Parathyroid adenoma (tissue), 2 donors: Measurements from ENCODE around the gene PHF19.

Experiments used
- H2AFZ ChIP-seq: fragments of 300-600 bp; sonication (generic); one replicate; pipeline ENCODE4 v1.7.0; 2017; ENCODE audit warnings: antibody characterized with exemption, mild to moderate bottlenecking
- H3K27ac ChIP-seq: fragments of 300-600 bp; sonication (generic); one replicate; pipeline ENCODE4 v1.7.0; 2017
- H3K27me3 ChIP-seq: fragments of 300-600 bp; sonication (generic); one replicate; pipeline ENCODE4 v1.7.0; 2017; ENCODE audit warnings: low read length; ENCODE audit not compliant: control insufficient read depth, insufficient read depth
- H3K36me3 ChIP-seq: fragments of 300-600 bp; sonication (generic); one replicate; pipeline ENCODE4 v1.7.0; 2017; ENCODE audit warnings: low read length; ENCODE audit not compliant: control insufficient read depth, insufficient read depth
- H3K4me1 ChIP-seq: fragments of 300-600 bp; sonication (generic); one replicate; pipeline ENCODE4 v1.7.0; 2017; ENCODE audit warnings: control low read depth
- H3K4me2 ChIP-seq: fragments of 300-600 bp; sonication (generic); one replicate; pipeline ENCODE4 v1.7.0; 2017; ENCODE audit warnings: low read length
- H3K4me3 ChIP-seq: fragments of 300-600 bp; sonication (generic); one replicate; pipeline ENCODE4 v1.7.0; 2017; ENCODE audit warnings: low read depth, low read length
- H3K79me2 ChIP-seq: fragments of 300-600 bp; sonication (generic); one replicate; pipeline ENCODE4 v1.7.0; 2017; ENCODE audit warnings: control low read depth
- H3K9ac ChIP-seq: fragments of 300-600 bp; sonication (generic); one replicate; pipeline ENCODE4 v1.7.0; 2017; ENCODE audit warnings: mild to moderate bottlenecking
- H3K9me3 ChIP-seq: fragments of 300-600 bp; sonication (generic); one replicate; pipeline ENCODE4 v1.7.0; 2017; ENCODE audit warnings: low read length; ENCODE audit not compliant: control insufficient read depth
- CTCF ChIP-seq: fragments of 300-600 bp; sonication (generic); IDR thresholded peaks from one replicate; pipeline ENCODE4 v1.7.0; 2017; ENCODE audit warnings: antibody characterized with exemption, mild to moderate bottlenecking
- donor health status: primary hyperparathyroidism.

PHF19 gene

GRCh38 chr9:120833325-120833724 lies 43.7 kb downstream of the PHF19 start:
- no peaks in the 10 kb centered on the region for H3K27me3 ChIP-seq
- H3K9me3 ChIP-seq = no peaks in the 10 kb centered on the region
- no peak overlapping the region for H3K4me3 ChIP-seq
- no peak overlapping the region for H3K27ac ChIP-seq
- H3K9ac ChIP-seq = no peak overlapping the region
- H2AFZ ChIP-seq = no peak overlapping the region
- no peaks in the 10 kb centered on the region for H3K79me2 ChIP-seq
- H3K4me1 ChIP-seq = no peaks in the 10 kb centered on the region
- H3K4me2 ChIP-seq = no peak overlapping the region
- TF ChIP-seq CTCF = no peak
- no peaks in the 10 kb centered on the region for H3K36me3 ChIP-seq

- no peaks in the 10 kb centered on the region for H3K4me1 ChIP-seq
- no peak overlapping the region for H3K9ac ChIP-seq
- H3K4me2 ChIP-seq = no peak overlapping the region
- no peak for TF ChIP-seq CTCF
- no peaks in the 10 kb centered on the region for H3K79me2 ChIP-seq
- no peak overlapping the region for H3K4me3 ChIP-seq
- H2AFZ ChIP-seq = no peak overlapping the region
- H3K9me3 ChIP-seq = no peaks in the 10 kb centered on the region
- H3K27me3 ChIP-seq = no peaks in the 10 kb centered on the region
- H3K36me3 ChIP-seq = no peaks in the 10 kb centered on the region
- H3K27ac ChIP-seq = no peak overlapping the region
Measured at GRCh38 chr9:120832807-120833206, 44.2 kb downstream of the PHF19 start.

GRCh38 chr9:120830865-120831264 lies 46.1 kb downstream of the PHF19 start:
- Histone ChIP-seq H3K9me3 (no peaks in the 10 kb centered on the region), H3K36me3 (no peaks in the 10 kb centered on the region), H3K79me2 (no peaks in the 10 kb centered on the region), H3K4me1 (no peaks in the 10 kb centered on the region), H2AFZ (no peak overlapping the region), H3K4me3 (no peak overlapping the region), H3K4me2 (no peak overlapping the region), H3K27me3 (no peaks in the 10 kb centered on the region), H3K9ac (no peak overlapping the region), H3K27ac (no peak overlapping the region)
- TF ChIP-seq CTCF = no peak

GRCh38 chr9:120830151-120830550 lies 46.8 kb downstream of the PHF19 start:
- H3K4me3 ChIP-seq = no peak overlapping the region
- no peaks in the 10 kb centered on the region for H3K4me1 ChIP-seq
- H3K9me3 ChIP-seq = no peaks in the 10 kb centered on the region
- no peak overlapping the region for H2AFZ ChIP-seq
- H3K4me2 ChIP-seq = no peak overlapping the region
- no peak overlapping the region for H3K27ac ChIP-seq
- H3K27me3 ChIP-seq = no peaks in the 10 kb centered on the region
- H3K79me2 ChIP-seq = no peaks in the 10 kb centered on the region
- TF ChIP-seq CTCF = no peak
- no peaks in the 10 kb centered on the region for H3K36me3 ChIP-seq
- H3K9ac ChIP-seq = no peak overlapping the region

DNA sequence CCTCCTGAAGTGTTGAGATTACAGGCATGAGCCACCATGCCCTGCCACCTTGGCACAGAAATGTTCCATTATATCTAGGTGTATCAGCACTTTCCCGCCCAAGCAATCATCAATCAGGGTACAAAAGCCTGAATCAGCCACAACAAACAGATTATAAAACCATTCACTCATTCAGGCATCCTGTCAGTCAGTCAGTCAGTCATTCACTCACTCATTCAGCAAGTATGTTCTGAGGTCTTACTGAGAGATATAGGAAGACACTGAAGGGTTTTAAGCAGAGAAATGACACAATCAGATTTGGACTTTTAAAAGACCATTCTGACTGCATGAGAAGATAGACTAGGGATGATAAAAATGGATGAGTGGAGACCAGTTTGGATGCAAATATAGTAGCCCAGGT lies 47.3 kb downstream of the PHF19 start:
- no peaks in the 10 kb centered on the region for H3K36me3 ChIP-seq
- H3K9me3 ChIP-seq = no peaks in the 10 kb centered on the region
- TF ChIP-seq CTCF = no peak
- no peak overlapping the region for H2AFZ ChIP-seq
- H3K4me3 ChIP-seq = no peak overlapping the region
- H3K9ac ChIP-seq = no peak overlapping the region
- H3K4me2 ChIP-seq = no peak overlapping the region
- no peaks in the 10 kb centered on the region for H3K27me3 ChIP-seq
- no peaks in the 10 kb centered on the region for H3K4me1 ChIP-seq
- H3K79me2 ChIP-seq = no peaks in the 10 kb centered on the region
- H3K27ac ChIP-seq = no peak overlapping the region
